ENCODE data around the gene PISD.
"Not testable (repeated sequence)": the region's sequence is repeated elsewhere in the genome, so short reads cannot be mapped to it uniquely, and the experiment has no call there.

Gene PISD

DNA sequence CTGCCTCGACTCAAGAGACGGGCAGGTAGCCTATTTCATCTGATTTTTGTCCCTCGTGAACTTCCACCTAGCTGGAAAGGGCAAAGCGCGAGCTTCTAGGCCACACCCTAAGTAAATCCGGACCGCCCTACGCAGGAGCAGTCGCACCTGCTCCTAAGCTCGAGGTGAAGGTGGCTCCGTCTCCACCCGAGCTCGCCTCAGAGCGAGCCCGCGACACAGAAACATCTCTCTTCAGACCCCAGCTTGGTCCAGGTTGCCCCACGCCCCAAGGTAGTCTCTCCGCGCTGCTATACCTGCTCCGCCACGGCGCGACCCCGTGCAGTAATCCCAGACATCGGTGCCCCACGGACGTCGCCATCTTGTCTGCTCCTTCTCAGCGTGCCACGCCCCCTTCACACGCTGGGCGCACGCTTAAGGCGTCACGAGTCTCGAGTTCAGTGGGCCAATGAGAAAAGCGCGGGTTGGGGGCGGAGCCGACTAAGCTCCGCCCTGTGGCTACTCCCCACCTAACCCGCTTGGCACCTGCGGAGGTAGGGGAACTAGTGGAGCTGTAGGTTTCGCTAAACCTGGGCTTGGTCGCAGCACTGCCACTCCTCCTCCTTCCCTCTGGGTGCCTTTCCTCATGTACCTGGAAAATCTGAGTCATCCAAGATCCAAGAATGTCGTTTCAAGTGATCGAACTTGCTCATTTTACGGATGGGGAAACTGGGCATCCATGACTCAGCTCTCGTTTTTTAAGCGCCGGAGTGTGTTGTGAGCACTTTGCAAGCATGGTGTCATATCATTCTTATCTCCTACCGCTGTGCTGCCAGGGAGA, at the start of gene PISD:
Gene PISD, minus strand, starts transcription at position 365 of the 817 bp plus-strand sequence. Its CDS starts 7 bp downstream, at position 358.
- DNase-seq = peak; percentile 93 to 96

DNA sequence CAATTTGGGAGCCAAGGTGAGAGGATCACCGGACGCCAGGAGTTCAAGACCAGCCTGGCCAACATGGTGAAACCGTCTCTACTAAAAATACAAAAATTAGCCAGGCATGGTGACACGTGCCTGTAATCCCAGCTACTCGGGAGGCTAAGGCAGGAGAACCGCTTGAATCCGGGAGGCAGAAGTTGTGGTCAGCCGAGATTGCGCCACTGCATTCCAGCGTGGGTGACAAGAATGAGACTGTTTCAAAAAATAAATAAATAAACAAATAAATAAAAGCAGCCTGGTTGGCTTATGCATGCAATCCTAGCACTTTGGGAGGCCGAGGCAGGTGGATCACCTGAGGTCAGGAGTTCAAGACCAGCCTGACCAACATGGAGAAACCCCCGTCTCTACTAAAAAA, 49.2 kb upstream of the PISD start:
- DNase-seq = not testable (repeated sequence)

DNA sequence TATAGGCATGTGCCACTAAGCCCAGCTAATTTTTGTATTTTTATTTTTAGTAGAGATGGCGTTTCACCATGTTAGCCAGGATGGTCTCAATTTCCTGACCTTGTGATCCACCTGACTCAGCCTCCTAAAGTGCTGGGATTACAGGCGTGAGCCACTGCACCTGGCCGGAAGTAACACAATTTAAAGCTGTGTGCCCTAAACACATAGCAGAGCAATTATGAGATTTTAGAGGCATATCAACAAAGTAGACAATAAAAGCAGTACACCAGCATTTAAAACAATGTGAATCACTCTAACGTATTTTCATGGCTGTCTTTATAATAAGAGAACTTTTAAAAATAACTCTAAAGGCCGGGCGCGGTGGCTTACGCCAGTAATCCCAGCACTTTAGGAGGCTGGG, 45.5 kb upstream of the PISD start:
- DNase-seq = no peak

DNA sequence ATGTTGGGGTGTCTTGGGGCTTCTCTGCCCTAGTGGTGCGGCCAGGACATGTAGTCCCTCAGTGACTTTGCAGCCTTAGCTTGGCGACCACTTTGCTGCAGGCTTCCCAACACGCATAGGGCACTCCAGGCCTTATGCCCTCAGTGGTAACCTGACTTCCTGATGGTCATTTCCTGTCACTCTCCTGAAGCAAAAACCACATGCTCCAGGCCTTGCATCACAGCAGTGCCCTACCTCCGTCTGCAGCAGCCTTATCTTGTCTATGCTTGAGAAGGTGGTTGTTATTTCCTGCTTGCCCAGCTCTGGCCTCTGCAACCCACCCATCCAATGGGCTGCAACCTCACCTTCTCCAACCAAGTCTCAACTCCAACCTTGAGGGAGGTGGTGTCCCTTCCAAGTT, 33.4 kb upstream of the PISD start:
- no peak for DNase-seq

DNA sequence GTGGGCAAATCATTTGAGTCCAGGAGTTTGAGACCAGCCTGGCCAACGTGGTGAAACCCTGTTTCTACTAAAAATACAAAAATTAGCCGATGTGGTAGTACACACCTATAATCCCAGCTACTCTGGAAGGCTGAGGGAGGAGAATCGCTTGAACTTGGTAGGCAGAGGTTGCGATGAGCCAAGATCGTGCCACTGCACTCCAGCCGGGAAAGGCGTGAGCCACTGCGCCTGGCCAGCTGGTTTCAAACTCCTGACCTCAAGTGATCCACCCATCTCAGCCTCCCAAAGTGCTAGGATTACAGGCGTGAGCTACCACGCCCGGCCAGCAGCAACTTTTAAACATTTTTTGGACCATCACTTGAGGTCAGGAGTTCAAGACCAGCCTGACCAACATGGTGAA, 32.0 kb upstream of the PISD start:
- not testable (repeated sequence) for DNase-seq

DNA sequence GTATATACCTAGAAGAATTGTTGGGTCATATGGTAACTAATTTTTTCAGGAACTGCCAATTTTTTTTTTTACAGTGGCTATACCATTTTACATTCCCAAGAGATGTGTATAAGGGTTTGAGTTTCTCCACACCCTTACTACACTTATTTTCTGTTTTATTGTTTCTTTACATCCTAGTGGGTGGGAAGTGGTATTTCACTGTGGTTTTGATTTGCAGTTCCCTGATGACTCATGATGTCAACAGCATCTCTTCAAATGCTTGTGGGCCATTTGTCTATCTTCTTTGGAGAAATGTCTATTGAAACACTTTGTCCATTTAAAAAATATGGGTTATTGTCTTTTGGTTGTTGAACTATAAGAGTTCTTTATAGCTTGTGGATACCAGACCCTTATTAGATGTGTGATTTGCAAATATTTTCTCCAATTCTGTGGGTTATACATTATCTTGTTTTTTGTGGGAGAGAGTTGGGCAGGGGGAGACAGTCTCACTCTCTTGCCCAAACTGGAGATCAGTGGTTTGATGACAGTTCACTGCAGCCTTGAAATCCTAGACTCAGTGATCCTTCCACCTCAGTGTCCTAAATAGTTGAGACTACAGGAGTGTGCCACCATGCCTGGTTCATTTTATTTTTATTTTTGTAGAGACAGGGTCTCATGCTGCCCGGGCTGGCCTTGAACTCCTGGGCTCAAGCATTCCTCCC, 30.3 kb upstream of the PISD start:
- DNase-seq = no peak

DNA sequence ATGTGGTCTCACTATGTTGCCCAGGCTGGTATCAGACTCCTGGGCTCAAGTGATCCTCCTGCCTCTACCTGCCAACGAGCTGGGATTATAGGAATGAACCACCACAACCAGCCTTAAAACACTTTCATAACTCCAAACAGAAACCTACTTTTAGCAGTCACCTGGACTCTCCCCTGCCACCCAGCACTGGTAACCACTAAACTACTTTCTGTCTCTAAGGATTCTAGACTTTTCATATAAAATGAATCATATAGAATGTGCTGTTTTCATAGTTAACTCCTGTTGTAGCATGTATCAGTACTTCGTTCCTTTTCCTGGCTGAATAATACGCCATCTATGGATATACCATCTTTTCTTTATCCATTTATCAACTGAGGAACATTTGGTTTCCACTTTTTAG, 29.4 kb upstream of the PISD start:
- DNase-seq = no peak

DNA sequence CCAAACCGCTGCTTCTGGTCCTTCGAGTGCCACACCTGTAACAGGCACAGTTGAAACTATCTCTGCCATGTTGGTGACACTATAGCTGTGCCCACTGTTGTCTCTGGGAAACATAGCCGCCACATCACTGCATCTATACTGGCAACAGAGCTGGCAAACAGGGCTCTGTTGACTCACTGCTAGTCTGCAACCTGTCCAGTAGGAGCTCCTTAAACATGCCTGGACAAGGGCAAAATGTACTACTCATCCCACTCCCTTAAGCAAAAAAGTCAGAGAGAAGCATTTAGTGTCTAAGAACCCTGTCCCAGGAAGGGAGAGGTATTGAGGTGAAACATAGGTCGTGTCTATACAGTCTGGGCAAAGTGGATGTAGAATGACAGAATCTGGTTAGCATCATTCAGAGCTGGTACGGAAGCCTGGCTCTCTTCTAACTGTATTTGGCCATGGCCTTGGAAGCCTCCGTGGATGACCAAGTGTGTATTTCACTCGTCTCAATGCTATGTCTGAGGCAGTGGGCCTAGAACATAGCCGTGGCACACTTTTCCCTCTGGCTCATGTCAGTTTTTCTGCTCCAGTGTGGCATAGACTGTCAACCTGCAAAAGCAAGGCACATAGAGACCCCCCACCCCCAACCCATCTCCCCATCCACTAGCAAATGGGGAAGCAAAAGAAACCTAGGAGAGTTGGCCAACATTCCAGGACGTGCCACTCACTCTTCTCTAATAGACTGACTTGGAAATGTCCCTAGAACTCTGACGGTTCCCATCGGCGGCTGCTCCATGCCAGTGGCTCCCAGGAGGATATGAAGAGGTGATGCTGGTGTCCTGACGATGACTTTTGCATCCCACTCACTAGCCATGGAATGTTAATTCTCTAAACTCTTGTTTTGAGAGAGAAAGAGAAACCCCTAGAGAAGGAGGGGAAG, 21.4 kb upstream of the PISD start:
- DNase-seq = no peak

DNA sequence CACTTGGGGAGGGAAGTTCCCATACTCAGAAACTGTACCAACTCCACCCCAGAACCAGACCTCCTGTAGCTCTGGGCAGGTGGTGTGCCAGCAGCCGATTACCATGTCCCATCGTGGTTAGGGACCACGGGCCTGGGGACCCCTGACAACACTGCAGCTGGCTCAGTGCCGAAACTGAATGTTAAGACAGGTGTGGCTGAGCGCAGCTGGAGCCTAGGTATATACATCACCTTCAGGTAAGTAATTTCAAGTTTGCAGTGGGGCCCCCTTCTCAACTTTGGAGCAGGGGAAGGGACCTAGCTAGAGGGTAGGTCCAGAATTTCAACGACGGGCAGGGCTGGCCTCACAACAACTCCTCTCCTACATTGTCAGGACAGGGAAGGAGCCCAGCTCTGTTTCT, 20.7 kb upstream of the PISD start:
- DNase-seq = no peak

DNA sequence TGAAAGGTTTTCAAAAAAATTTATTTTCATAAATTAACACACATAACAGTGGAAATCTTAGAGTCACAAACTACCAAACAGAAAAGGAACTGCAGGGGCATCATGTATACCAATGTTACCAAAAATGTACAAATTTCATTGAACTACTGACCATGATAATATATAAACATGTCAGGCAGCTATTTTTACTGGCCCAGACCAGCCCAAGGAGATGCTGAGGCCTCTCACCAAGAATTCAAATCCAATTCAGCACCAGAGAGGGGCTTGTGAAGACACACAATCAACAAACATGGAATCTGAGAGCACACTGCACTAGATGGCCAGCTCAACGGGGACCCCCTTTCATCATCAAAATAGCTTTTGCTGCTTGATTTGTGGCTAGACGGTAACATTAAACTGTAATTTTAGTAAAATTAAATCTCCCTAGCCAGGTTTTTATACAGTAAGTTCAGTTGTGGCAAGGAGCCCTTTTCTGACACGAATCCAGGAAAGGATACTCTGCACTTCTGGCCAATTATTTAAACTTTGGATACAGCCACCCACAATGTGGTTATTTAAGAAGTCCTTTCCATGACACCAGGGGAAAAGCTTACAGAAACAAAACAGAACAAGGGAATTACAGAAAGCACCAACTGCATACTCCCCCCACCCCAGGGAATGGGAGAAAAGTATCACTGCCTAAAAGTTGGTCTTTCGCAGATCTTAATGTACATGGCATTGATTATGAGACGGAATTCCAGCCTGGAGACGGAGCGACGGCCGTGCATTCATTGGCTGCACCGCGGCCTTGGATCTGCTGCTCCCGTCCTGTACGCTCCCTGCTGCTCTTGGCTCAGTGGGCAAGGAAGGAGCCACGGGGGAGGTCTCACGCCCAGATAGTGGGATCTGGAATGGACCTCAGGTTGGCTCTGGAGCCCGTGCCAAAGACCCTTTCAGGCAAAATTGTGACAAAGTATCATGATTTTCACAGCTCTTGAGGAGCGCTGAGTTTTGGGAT, 19.6 kb upstream of the PISD start:
- DNase-seq = no peak

DNA sequence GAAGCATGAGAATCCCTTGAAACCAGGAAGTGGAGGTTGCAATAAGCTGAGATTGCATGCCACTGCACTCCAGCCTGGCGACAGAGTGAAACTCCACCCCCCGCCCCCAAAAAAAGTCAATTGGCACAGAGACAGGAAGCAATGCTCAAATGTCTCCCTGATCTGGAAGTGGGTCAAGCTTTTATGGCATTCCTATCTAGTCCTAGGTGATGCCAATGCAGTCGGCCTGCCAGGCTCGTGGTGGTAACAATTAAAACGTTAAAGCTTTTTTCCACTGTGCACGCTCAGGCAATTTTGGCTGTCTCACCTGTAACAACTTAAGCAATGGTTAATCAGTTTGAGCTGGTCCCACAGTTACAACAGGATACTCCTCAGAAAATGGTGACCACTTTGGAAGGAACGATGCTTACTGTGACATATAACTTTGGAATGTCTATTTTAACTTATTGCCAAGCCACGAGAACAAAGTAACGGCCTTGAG, 18.9 kb upstream of the PISD start:
- DNase-seq = no peak

DNA sequence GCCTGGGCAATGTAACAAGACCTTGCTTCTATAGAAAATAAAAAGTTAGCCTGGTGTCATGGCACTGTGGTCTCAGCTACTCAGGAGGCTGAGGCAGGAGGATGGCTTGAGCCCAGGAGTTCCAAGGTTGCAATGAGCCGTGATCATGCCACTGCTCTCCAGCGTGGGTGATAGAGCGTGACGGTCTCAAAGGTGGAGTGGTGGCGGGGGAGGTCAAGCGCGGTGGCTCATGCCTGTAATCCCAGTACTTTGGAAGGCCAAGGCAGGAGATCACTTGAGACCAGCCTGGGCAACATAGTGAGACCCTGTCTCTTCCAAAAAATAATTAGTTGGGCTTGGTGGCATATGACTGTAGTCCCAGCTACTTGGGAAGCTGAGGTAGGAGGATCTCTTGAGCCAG, 16.7 kb upstream of the PISD start:
- DNase-seq = no peak

DNA sequence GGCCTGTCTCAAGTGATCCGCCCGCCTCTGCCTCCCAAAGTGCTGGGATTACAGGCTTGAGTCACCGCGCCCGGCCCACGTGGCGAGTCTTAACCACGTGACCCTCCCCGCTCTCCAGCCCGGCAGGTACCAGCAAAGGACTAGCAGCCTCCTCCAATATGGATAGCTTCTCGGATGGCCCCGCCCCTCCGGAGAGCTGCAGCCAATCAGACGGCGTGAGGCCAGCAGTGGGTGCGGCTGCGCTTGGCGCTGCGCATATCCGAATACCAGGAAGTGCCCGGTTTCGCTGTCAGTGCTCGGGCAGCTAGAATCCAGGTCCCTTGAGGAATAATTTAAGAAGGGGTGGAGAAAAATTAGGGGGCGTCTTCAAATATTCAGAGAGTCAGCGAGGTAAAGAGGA, 14.7 kb upstream of the PISD start:
- DNase-seq = peak; percentile 87 to 94

DNA sequence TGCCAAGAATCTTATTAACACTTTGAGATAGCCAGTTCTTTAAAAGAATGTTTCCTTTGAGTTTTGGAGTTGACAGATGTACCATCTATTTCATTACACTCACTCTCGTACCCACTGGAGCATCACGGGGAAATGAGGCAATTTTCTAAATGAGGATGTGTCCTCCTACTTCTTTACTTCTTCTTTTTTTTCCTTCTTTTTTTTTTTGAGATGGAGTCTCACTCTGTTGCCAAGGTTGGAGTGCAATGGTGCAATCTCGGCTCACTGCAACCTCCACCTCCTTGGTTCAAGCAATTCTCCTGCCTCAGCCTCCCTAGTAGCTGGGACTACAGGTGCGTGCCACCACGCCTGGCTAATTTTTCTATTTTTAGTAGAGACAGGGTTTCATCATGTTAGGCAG, 12.2 kb upstream of the PISD start:
- not testable (repeated sequence) for DNase-seq

DNA sequence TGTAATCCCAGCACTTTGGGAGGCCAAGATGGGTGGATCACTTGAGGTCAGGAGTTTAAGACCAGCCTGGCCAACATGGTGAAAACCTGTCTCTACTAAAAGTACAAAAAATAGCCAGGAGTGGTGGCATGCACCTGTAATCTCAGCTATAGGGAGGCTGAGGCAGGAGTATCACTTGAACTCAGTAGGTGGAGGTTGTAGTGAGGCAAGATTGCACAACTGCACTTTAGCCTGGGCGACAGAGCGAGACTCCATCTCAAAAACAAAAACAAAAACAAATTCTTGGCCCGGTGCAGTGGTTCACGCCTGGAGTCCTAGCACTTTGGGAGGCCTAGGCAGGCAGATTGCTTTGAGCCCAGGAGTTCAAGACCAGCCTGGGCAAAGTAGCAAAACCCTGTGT, 6.8 kb upstream of the PISD start:
- not testable (repeated sequence) for DNase-seq

DNA sequence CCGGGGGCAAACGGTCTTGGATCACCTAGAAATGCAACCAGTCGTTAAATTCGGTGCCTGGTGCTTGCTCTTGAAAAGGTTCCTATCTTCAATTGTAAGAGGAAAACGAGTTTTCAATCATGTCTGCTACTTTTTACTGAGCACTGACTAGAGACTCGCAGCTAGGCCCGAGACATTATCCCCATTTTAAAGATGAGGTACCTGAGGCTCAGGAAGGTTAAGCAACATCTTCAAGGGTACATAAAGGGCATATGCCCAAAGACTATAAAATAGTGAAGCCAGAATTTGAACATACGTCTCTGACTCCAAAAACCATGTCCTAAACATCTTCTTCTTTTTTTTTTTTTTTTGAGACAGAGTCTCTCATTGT, 638 bp upstream of the PISD start:
- DNase-seq = no peak

DNA sequence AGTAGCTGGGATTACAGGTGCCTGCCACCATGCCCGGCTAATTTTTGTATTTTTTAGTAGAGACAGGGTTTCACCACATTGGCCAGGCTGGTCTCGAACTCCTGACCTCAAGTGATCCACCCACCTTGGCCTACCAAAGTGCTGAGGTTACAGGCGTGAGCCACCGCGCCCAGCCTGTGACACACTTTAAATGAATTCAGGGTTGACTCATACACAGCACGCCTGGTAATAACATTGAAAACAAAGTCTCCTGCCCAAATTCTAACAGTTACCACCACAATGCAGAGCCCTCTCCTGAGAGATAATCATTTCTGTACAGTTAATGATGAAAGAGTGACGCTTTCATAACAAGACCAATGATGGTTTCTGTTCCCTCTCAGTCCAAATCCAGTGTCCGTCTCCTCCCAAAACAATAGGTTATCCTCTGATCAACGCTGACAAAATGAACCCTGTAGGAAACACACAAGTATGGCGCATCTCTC, 1.1 kb downstream of the PISD start:
- DNase-seq = peak in 1 of 2 experiments; percentile 31

DNA sequence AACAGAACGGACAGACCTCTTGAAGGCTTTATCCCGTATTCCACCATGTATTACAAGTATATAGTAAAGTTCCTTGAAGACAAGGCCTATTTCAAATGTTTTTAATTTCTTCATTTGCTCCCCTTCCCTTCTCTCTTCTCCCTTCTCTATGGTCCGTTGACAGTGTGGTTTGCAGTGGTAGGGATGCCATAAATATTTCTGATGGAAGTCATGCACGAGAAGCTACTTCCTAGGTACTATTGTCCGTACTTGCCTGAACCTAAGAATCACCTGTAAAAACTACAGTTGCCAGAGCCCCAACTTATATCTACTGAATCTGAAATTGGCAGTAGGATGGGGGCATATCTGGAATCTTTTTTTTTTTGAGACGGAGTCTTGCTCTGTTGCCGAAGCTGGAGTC, 2.8 kb downstream of the PISD start:
- no peak for DNase-seq

DNA sequence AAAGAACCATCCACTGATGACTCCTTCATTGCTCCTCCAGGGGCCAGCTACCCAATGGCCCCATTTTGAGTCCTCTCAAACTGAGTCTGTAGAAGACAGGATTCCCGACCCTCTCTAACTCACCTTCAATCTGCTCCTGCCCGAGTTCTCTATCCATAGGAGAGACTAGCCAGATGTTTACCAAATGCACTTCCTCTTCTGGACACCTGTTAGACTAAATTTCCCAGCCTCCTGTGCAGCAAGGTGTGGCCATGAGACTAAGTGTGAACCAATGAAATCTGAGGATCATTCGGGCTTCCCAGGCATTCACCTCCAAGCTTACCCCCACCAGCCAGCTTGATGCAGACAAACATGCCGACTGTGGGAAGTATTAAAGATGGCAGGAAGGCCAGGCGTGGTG, 7.6 kb downstream of the PISD start:
- no peak for DNase-seq

DNA sequence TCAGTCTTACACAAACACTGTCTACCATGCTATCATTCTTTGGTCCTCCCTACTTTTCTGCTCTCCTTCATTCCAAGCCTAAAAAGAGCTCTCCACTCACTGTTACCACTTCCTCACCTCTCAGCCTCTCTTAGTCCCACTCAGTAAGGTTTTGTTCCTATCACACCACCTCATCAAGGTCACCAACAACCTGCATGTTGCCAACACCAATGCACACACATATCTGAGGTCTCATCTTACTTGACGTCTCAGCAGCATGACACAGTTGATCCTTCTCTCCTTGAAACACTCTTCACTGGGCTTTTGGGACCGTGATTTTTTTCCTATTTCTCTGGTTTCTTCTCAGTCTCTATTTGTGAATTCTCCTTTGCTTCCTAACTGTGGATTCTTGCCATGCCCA, 8.1 kb downstream of the PISD start:
- no peak for DNase-seq

DNA sequence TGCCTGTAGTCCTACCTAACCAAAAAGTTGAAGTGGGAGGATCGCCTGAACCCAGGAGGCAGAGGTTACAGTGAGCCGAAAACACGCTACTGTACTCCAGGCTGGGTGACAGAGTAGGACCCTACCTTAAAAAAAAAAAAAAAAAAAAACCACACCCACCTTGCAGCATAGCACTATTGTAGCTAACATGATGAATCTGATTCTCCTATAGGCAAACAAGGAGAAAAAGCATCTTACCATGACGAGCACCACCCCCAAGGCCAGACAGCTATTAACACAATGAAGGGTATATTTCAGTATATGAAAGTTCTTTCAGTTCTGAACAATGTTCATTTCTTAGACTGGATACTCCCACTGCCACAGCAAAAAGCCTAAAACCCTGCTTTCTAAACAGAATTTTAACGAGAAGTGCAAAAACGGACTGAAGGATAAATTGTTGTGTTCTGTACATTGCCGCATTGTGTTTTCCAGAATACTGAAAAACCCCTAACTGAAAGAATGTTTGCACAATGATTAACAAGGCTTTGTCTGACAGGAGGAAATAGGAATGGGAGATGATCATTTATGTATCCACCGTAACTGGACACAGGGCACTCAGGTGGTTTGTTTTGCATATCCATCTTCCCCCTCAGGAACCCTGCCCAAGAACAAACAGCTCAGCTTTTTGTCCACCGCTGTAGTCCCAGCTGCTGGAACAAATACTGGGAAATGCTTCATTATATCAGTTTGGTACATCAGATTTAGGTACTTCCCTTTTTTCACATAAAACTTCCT, 8.9 kb downstream of the PISD start:
- no peak for DNase-seq

Data from stimulated activated CD4-positive, alpha-beta T cell treated with anti-CD3 and anti-CD28 coated beads, Interleukin-4, amount 100 ng/mL, for 4 hours (primary cell).